HG02852 (cell line): ENCODE results near the gene F11R.
"Not testable (repeated sequence)": the region's sequence is repeated elsewhere in the genome, so short reads cannot be mapped to it uniquely, and the experiment has no call there.

Source experiments
- ATAC-seq: cut with Tn5 transposase; IDR thresholded peaks from one replicate; pipeline ENCODE4 v1.9.1; 2021; ENCODE audit warnings: mild to moderate bottlenecking, moderate library complexity; ENCODE audit not compliant: unreplicated experiment

F11R gene

DNA sequence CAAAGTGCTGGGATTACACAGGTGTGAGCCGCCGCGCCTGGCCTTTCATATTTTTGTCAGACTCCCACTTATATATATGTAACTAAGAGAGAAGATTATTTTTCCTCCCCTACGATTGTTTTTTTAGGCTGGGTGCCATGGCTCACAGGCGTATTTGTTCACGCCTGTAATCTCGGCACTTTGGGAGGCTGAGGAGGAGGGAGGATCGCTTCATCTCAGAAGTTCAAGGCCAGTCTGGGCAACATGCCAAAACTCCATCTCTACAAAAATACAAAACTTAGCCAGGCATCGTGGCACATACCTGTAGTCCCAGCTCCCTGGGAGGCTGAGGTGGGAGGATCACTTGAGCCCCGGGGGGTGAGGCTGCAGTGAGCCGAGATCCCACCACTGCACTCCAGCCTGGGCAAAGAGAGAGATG is 42.4 kb downstream of the F11R start:
- no peak for ATAC-seq

DNA sequence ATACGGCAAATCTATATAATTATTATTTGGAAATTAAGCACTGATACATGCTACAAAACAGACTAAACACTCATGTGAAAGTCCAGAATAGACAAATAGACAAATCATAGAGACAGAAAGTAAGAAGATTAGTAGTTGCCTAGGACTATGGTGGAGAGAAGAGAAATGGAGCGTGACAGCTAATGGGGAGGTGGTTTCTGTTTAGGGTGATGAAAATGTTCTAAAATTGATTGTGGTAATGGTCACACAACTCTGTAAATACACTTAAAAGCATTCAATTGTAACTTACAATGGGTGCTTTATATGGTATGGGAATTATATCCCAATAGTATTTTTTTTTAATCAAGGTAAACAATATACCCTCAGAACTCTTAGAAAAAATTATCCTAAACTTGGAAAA is 45.9 kb downstream of the F11R start:
- no peak for ATAC-seq

DNA sequence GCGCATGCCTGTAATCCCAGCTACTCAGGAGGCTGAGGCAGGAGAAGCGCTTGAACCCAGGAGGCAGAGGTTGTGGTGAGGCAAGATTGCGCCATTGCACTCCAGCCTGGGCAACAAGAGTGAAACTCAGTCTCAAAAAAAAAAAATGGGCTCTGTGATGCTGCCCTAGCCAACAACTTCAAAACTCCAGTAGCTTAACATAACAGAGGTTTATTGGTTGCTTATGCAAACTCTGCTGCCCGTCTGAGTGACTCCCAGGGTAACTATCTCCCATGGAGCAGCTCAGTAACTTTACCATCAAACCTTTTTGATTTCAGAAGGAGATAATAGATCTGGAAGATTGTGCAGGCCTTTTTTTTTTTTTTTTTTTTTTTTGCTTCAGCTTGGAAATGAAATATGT is 47.5 kb downstream of the F11R start:
- ATAC-seq: no peak

DNA sequence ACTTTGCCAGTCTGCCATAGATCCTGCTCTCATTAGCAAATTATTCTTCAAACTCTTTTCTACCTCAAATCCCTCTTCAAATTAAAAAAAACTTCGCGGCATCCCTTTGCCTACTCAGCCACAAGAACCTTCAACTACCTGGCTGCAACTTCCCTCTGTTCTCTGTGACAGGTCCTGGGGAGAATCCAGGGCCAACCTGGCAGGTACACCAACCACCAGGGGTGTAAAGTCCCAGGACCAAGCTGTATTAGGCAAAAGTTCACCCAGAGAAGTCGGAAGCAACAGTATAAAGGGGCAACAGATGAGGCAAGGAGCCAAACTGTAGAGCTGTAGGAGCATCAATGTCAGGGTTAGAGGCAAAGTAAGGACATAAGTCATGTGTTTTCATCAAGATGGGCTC is 48.0 kb downstream of the F11R start:
- ATAC-seq: no peak

DNA sequence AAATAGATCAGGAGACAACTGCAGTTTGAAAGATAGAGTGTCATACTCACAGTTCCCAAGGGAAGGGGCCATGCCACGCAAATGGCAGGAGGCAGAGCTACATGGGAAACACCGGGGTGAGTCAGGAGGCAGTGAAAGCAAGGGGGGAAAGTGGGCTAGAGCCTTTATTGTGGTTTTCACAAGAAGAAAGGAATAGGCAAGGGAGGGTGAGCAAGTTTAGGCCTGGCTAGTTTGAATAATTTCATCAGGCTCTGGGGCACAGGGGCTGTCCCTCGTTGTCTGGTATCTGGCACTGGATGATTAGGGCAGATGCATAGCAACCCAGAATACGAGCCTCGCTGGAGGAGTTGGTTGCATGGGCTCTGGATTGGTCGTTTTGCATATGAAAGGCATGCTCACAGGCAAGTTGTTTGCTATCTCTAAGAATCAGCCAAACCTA is 49.3 kb downstream of the F11R start:
- ATAC-seq: no peak

DNA sequence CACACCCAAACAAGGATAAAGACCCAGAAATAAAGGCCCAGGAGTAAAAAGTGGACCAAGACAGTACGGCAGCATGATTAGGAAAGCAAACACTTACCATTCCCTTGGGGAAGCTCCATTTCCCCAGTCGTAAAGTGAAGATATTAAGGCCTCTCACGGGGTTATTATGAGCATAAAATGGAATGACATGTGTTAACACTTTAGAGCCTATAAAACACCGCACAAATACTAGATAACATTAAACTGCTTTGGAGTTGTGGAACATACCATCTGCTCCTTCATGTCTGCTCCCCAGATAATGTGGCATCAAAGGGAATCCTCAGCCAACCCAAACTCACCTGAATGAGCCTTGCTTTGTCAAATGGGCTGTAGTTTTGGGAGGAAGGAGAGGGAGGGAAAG is 57.4 kb downstream of the F11R start:
- ATAC-seq: no peak

DNA sequence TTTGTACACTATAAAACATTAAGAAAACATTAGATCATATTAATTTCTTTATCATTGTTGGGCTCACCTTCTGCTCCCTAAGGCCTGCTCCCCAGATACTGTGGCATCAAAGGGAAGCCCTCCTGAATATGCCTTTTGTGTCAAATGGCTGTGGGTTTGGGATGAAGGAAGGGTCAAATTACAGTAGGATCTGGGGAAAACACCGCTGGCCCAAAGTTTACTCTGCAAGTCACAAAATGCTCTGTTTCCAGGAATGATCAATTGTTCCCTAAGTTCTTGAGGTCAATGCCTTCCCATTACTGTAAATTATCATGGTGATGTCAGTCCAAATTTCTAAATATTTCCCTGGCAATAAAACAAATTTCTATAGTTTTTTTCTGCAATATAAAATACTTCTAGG is 59.5 kb downstream of the F11R start:
- ATAC-seq: no peak

DNA sequence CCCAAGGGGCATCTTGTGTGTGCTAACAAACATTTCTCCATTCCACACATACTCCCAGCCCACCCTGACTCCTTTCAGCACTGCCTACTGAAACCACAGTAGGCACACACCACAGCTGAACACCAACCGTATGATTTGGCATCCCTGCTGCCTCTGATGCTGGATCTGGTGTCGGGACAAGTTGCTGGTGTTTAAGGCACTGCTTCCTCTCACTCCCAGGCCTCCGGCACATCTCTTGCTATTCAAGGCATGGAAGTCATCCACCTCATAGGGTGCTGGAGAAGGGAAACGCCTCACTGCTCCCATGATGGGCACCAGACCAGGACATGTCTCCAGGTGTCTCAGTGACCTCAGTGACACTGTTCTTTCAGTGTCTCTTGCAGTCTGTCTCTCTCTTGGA is 64.0 kb downstream of the F11R start:
- no peak for ATAC-seq

DNA sequence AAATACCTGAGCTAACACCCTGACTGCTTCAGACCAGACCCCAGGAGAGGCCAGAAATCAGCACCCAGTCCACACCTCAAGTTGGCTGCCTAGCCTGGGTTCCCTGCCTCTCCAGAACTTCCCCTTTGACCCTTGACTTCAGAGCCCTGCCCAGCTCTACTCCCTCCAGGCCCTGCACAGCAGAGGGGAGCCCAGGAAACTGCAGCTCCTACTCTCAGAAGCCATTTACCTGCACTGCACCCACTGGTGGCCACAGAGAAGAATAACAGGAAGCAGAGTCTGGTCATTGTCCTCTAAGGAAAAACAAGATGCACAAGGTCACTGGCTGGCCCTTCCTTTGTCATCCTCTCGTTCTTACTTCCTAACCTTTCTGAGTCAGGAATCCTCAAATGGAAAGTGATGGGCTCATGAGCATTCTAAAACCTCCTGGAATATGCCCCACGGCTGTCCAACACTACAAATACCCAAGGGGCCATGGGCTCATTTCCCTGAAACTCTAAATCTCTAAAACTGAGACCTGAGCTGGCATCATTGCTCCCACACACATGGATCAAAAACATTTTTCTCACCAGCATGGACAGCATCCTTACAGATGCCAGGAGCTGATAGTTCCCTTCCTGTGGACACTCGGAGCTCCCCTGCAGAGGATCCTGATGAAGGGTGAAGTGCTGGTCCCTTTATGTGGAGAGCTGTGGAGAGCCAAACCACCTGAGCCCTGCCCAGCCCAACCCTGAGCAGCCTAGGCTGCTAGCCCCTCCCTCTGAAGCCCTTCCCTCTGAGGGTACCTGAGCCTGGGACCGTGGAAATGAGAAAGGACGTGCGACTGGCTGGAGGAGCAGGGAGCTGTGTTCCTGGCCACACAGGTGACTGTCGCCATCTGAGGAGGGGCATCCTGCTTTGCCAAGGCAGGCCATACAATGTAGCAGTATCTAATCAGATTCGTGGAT is 66.5 kb downstream of the F11R start, which contains the start of gene ITLN2:
ITLN2 (minus strand) TSS at position 652 of the 947 bp plus-strand sequence; CDS start at position 584, 68 bp downstream.
- ATAC-seq: peak; percentile 66

DNA sequence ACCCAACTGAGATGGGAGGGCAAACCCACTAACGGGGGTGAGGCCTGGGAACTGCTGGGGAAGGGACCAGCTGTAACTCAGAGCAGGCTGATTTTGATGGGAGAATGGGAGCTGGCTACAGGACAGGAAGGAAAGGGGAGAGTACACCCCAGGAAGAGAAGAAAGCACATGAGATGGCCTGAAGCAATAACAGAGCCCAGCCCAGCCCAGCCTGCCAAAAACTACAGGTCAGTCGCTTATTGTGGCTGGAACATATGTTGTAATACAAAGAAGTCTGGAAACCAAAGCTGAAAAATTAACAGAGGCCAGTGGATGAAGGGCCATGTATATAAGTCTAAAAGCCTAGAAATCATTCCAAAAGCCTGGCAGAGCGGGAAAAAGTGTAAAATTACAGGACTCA is 67.9 kb downstream of the F11R start:
- no peak for ATAC-seq

DNA sequence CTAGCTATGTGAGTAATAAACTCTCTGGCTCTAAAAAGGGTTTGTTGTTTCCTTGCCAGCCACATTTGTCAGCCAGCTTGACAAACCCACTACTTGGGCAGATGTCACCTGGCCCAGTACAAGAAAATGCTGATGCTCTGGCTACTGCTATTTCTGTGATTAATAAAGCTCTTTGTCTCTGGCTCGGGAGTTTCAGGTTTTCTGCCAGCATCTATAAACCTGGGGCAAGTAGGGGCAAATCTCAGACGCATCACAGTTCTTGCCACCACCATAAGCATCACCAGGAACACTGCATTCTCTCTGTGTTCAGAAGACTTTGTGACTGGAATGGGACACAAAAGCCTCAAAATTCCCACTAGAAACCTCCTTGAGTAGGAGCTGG is 68.8 kb downstream of the F11R start:
- no peak for ATAC-seq

DNA sequence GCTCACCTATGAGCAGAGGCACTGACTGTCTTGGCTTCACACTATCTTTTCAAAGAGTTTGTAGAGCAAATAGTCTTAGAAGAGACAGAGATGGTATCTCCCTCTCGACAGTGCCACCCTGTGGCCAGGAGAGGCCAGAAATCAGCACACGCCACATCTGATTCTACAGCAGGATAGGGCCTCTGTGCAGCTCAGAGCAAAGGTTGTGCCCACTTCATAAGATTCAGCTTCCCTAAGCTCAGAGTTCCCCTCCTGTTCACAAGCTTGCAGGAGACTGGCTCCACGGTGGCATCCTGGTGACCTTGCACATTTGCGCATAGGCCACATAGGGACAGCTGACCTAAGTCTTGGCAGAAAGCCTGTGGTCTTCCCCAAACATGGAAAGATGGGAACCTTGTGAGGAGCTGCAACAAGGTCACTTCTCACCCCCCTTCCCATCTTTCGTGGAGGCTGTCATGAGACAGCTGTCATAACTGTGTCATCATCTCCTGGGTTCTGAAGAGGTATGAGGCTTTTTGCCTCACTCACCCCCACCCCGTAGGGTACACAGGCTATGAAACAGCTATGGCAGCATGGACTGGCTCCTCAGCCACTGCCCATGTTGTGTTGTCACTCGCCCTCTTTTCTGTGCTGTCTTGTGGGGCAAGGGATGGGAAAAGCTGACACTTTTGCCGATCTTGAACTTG is 69.4 kb downstream of the F11R start:
- ATAC-seq: no peak

DNA sequence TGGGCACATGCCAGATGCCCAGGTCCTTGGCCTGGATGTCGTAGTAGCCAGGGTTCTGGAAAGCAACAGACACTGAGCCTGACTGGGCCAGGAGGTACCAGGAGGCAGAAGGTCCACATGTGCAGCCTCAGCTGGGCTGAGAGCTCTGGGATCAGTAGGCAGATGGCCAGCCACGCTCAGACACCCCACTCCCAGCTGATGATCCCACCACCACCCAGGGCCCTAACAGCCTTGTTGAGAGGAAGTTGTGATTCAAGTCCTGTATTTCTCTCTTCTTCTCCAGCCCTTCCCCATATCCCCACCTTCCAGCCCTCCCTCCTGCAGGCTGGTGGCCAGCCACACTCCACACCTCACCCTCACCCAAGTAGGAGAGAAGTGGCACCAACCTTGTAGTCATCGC is 70.3 kb downstream of the F11R start:
- no peak for ATAC-seq

DNA sequence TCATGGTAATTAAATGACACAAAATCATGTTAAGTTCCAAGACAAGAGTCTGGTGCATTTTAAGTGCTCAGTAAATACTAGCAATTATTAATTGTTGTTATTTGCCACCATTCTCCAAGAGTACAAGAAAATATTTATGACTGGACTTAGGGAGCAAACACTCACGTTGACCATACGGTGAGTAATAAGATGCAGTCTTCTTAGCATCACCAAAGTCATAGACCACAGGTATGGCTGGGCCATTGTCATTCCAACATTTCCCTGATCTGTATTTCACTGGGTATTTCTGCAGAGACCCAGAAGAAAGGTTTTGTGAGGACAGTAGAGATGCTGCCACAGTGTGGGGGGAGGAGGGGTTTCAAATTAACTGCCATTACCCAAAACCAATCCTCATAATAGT is 71.1 kb downstream of the F11R start:
- ATAC-seq: no peak

DNA sequence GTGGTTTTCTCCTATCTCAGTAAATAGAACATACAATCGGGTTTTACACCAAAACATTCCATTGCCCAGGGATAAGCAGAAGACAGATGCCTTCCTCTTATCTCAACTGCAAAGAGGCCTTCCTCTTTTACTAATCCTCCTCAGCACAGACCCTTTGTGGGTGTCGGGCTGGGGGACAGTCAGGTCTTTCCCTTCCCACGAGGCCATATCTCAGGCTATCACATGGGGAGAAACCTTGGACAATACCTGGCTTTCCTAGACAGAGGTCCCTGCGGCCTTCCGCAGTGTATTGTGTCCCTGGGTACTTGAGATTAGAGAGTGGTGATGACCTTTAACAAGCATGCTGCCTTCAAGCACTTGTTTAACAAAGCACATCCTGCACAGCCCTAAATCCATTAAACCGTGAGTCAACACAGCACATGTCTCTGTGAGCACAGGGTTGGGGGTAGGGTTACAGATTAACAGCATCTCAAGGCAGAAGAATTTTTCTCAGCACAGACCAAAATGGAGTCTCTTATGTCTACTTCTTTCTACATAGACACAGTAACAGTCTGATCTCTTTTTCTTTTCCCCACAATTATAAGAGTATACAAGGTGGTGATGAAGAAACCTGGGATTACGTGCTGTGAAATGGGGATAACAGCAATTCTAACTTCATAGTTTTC is 71.6 kb downstream of the F11R start:
- not testable (repeated sequence) for ATAC-seq

DNA sequence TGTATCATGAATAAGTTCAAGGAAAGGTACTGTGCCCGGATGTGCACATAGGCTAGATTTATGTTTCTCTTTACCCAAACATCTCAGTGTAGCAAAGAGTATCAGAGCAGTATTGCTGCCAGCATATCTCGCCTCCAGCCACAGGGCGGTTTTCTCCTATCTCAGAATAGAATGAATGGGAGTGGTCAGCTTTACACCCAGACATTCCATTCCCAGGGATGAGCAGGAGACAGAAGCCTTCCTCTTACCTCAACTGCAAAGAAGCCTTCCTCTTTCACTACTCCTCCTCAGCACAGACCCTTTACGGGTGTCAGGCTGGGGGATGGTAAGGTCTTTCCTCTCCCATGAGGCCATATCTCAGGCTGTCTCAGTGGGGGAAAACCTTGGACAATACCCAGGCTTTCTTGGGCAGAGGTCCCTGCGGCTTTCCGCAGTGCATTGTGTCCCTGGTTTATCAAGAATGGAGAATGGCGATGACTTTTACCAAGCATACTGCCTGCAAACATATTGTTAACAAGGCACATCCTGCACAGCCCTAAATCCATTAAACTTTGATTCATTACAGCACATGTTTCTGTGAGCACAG is 73.7 kb downstream of the F11R start:
- ATAC-seq: not testable (repeated sequence)

DNA sequence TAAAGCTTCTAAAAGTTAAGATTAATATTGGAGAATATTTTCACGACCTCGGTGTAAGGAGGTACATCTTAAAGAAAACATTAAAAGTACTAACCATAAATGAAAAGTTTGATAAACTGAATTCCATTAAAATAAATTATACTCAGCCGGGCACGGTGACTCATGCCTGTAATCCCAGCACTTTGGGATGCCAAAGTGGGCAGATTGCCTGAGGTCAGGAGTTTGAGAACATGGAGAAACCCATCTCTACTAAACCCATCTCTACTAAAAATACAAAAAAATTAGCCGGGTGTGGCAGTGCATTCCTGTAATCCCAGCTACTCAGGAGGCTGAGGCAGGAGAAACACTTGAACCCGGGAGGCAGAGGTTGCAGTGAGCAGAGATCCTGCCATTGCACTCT is 75.1 kb downstream of the F11R start:
- not testable (repeated sequence) for ATAC-seq
